NCI-H82 treated with DMSO at 0.1 percent for 48 hours (cell line): ENCODE data around the gene DAGLA.

Experiments
- DNase-seq: peaks from one replicate; lab custom pipeline; 2025; ENCODE audit not compliant: unreplicated experiment; lab: John Stamatoyannopoulos, UW

DAGLA gene

DNA sequence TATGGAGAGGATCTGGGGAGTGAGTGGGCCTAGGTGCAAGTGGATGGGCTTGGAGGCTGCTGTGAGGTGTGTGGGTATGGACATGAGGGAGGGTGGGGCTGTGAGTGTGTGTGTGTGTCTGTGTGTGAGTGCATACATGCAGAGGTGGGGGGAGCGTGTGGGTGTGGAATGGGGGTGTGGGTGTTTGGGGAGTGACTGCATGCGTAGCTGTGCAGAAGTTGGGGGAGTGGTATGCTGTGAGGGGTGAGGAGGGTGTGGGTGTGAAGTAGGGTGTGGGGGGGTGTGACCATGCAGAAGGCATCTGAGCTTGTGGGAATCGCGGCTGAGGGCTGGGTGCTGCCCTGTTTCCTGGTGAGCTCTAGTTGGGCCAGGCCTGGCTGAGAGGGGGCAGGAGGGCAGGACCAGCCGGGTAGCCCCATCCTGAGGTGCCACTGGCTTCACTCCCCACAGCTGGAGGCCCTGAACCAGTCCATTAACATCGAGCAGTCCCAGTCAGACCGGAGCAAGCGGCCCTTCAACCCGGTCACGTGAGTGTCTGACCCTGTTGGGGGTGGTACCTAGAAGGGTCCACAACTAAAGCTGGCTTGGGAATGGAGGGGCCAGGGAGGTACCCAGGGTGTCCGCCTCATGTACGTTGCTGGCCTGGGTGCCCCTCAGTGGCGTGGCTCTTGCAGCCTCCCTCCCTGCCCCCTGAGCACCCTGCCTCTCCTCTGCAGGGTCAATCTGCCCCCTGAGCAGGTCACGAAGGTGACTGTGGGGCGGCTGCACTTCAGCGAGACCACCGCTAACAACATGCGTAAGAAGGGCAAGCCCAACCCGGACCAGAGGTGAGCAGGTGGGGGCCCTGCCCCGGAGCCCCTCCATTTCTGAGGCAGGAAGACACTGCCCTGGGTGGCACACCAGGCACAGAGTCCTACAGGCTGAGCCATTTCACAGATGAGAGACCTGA, 95.7 kb downstream of the DAGLA start:
- DNase-seq: no peak

- peak; percentile 10 for DNase-seq
These were observed 96.4 kb downstream of the DAGLA start for GRCh38 chr11:61776561-61777075.

DNA sequence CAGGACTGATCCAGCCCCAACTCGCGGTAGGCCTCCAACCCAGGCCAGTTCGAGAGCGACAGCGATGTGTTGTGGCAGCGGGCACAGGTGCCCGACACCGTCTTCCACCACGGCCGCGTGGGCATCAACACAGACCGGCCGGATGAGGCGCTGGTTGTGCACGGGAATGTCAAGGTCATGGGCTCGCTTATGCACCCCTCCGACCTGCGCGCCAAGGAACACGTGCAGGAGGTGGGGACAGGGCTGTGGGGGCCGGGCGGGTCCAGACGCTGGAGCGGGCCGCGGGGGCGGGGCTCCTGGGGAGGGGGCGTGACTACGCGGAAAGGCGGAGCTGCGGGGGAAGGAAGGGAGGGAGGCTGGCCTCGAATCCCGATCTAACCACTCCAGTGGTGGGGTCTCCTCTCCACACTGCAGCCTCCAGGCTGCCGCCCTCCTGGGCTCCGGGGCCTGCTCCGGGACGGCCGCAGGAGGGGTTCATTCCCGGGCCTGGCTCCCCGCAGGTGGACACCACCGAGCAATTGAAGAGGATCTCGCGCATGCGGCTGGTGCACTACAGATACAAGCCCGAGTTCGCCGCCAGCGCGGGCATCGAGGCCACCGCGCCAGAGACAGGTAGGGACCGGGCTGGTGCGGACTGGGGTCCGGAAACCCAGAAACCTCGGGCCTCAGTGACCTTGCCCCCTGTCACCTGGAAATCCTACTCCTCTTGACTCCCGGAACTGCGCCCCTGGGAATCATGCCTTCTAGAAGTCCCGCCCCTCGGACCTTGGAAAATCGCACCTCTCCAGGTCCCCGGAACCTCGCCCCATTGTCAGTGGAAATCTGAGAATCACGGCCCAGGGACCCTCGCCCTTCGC, 97.3 kb downstream of the DAGLA start:
- DNase-seq: no peak

GRCh38 chr11:61778357-61778886, 98.2 kb downstream of the DAGLA start:
- no peak for DNase-seq

- no peak for DNase-seq
These were observed 98.9 kb downstream of the DAGLA start for GRCh38 chr11:61778920-61779650.

DNA sequence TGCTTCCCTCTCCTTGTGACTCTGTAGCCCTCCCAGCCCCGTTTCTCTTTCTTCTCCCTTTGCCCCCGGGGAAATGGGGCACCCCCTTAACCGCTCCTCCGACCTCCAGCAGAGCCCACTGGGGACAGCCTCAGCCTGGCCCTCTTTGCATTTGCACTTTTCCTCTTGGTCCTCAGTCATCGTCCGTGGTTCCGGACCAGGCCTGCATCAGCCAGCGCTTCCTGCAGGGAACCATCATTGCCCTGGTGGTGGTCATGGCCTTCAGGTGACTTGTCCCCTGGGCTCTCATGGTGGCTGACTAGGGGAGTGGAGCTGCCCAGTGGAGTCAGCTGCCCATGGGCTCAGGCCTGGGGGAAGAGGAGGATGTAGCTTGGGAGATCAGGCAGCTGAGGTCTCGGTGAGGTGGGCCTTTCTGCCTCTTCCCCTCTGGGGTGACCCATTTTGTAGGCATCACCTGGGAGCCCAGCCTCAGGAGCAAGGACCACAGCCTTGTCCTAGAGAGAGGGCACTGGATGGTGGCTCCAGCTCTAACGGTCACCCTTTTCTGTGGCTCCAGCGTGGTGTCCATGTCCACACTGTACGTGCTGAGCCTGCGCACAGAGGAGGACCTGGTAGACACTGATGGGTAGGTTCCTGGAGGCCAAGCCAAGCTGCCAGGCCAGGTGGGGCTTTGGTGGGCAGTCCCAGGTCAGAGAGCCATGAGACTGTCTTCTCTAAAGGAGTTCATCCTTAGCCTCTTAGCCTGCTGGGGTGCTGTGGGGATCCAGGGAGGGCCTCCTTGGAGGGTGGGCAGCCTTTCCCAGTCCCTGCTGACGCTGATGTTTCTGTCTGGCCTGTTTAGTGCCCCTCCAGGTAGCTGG, 99.7 kb downstream of the DAGLA start:
- no peak for DNase-seq

- DNase-seq: no peak
These were observed 100.5 kb downstream of the DAGLA start for GRCh38 chr11:61780581-61781162.

DNA sequence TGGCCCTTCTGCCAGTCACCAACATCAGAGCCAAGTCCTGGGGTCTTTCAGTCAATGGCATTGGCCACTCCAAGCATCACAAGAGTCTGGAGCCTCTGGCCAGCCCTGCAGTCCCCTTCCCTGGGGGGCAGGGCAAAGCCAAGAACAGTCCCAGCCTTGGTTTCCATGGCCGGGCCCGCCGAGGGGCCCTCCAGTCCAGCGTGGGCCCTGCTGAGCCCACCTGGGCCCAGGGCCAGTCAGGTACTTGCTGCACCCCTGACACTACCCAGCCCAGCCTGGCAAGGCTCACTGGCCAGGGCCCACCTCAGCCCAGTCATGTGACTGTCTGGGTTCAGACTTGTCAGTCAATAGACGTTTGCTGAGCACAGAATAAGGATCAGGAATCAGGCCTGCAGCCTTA, 101.4 kb downstream of the DAGLA start:
- DNase-seq: no peak

DNA sequence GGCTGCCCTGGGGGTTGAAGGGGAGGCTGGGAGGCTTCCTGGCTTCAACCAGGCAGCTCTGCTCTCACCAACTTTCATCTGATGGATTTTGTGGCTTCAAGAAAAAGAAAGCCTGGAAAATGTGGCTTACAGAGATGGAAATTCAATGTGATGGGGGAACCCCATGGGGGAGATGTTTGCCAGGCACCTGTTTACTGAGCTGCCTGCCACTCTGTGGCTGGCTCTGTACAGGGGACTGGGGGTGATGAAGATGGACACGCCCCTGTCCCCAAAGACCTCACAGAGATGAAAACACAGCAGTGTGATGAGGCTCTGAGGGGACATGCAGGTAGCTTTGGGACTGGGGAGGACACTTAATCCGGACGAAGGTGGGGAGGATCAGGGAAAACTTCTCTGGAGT, 102.1 kb downstream of the DAGLA start:
- DNase-seq: no peak

- no peak for DNase-seq
These were observed 102.7 kb downstream of the DAGLA start for GRCh38 chr11:61782841-61783240.

- no peak for DNase-seq
These were observed 103.7 kb downstream of the DAGLA start for GRCh38 chr11:61783717-61784505.

- DNase-seq: no peak
These were observed 104.3 kb downstream of the DAGLA start for GRCh38 chr11:61784506-61784805.

- DNase-seq: no peak
These were observed 105.7 kb downstream of the DAGLA start for GRCh38 chr11:61785837-61786402.

DNA sequence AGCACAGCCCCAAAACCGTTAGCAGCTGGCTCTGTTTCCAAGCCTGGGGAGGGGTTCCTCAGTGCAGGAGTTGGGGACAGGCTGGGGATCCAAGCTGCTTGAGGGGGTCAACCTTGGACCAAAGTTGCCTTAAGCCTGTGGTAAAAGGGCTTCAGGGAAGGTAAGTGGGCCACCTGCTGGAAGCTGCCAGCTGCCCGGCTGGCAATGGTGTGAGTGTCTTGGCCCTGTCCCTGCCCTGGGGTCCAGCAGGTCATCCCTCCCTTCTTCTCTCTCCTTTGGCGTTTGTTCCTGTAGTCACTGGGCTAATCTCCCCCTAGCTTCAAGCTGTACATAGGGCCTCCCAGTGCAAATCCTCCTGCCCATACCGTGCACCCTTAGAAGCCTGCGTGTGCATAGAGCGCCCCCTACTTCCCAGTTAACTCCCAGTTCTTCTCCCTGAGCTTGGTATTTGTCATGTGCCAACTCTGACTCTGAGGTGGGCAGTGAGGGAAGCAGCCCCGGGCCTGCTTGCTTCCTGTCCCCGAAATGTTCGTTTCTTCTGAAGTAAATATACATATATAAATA, 107.8 kb downstream of the DAGLA start:
- peak; percentile 45 for DNase-seq

DNA sequence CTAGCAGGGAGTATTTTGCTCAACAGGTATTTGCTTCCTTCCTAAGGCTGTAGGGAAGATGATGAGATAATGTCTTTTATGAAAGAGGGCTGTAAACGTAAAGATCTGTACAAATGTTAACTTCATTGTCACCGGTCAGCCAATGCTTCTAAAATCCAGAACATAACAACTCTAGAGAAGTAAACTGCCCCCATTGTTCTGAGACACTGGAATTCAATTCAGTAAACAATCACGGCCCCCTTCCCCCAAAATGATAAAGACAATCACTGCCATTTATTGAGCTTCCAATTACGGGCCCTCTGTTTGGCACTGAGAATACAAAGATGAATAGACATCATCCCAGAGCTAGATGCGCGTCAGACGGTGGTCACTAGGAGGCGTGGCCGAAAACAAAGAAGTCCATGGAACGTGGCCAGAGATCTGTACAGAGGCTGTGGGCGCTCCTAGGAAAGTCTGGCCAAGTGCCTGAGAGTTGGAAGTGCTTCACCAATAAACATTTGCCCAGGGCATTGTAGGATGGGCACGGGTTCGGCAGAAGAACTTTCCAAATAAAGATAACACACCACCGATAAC, 111.6 kb downstream of the DAGLA start:
- peak; percentile 27 for DNase-seq

GRCh38 chr11:61792310-61793082, 112.3 kb downstream of the DAGLA start, which contains the start of the genes FEN1 and TMEM258:
Gene FEN1 (plus strand): TSS chr11:61792911. CDS start chr11:61795362, 2,451 bp downstream.
Gene TMEM258 (minus strand): TSS chr11:61792599. CDS start chr11:61792558, 41 bp downstream.
- DNase-seq: peak; percentile 74
